OCI-M2 (cell line): ENCODE results near the gene BRMS1L.

Experiments
- DNase-seq: peaks from one replicate; lab custom pipeline; 2025; ENCODE audit not compliant: unreplicated experiment; lab: John Stamatoyannopoulos, UW

The BRMS1L gene

DNA sequence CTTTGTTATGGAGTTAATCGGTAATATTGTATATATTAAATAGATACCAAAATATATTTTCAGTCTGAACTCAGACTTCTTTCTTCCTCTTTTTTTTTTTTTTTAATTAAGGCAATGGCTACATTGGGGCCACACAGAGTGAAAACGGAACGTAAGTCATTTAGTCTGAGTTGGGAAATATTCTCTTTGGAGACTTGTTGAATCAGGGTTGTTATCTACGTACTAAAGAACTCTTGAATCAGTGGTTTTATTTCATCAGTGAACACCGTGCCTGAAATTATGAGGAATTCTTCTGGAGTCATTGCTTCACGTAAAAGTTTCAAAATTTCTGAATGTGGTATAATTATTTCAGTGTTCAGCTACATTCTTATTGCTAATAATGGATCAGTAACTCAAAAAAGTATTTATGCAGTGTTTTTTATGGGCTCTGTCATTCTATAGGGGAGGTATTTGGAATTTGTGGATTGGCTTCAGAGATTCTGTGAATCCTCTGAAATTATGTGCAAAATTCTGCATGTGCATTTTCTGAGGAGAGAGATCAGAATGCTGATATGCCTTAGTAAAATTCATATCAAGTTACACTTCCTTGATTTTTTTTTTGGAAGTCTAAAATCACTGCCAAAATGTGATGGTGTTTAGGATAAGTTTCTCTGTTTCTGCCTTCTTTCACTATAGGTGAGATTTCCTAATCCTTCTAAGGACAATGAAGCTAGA, 39.6 kb downstream of the BRMS1L start:
- DNase-seq, result no peak

DNA sequence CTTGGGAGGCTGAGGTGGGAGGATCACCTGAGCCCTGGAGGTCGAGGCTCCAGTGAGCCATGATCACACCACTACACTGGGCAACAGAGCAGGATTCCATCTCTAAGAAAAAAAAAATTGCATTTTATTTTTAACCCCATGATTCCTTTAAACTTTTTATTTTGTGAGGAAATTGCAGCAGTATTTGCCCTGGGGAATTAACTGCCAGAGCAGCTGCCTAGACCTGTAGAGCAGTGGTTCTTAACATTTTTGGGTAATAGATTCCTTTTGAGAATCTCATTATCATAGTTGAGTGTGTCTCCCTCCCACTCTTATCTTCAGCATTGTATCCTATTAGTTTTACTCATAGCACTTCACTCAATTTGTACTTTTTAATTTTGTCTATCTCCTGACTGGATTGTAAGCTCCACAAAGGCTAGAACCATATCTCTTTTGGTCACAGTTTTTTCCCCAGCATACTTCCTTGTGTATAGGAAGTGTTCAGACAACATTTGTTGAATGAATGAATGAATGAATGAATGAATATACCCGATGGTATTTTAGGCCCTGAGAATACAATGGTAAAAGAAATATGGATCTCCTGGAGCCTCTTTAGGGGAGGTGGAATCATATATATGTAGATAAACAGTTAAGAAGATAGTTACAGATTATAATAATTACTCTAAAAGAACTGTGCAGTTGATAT, 40.6 kb downstream of the BRMS1L start:
- DNase-seq, result no peak

- DNase-seq, result no peak
These were observed 41.1 kb downstream of the BRMS1L start for GRCh38 chr14:35867280-35867629.

DNA sequence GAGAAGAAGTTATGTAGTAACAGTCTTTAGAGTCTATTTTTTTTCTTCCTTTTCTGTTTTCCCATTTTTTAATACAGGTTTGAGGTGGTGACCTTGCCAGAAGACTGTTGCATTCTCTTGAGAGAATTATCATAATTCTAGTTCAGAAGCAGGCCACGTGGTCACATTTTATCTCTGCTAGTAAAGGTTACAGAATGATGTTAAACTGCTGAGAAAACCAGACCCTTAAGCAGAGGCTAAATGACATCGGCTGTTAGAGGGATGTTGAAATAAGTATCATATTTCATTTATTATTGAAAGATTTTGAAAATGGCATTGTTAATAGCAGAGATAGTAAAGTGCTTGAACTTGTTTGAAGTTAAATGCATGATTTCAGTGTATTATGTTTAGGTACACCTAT, 49.2 kb downstream of the BRMS1L start:
- DNase-seq, result no peak

DNA sequence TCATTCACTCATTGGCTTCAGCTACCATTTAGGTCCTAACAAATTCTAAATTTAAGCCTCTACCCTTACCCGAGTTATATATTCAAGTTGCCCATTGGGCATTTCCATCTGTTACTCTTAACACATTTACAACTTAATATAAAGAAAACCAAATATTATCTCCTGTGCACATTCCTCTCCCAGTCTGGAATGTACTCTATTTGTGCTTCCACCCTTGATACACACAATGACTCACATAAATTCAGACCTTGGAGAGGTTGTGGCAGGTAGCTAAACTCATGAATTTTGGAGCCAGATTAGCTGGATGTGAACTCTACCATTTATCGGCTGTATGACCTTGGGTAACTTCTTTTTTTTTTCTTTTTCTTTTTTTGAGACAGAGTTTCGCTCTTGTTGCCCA, 51.1 kb downstream of the BRMS1L start:
- no peak for DNase-seq

- DNase-seq, result no peak
These were observed 52.4 kb downstream of the BRMS1L start for GRCh38 chr14:35878272-35879150.

- DNase-seq, result no peak
These were observed 53.1 kb downstream of the BRMS1L start for GRCh38 chr14:35879151-35879648.

- no peak for DNase-seq
These were observed 53.6 kb downstream of the BRMS1L start for GRCh38 chr14:35879654-35880249.

GRCh38 chr14:35881280-35881679, 55.1 kb downstream of the BRMS1L start:
- no peak for DNase-seq

DNA sequence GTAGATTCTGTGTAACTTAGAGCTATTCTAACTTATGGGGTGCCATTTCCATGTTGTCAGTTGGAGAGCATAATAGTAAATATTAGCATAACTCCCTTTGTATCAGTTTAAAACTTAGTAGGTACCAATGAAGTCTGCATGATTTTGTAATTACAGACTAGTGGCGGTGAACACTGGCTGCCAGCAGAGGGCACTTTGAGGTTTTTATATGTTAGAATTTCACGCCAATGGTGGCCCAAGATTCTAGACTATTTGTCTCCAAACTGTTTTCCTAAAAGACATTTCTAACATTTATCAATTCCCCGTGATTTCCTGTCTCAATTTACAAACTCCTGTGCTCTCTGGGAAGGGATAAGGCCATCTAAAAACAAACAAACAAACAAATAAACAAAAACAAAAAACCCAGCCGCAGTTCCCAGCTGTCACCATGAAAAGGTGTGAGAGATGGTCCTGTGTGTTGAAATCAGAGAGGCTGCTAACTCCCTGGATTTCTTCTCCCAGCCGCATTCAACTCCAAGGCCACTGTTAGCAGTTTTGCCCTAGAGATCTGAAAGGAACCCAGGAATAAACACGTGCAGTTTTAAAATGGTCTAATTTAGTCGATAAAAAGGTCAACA, 57.6 kb downstream of the BRMS1L start:
- DNase-seq, result no peak

- DNase-seq, result no peak
These were observed 64.2 kb downstream of the BRMS1L start for GRCh38 chr14:35890308-35890707.

- no peak for DNase-seq
These were observed 69.1 kb downstream of the BRMS1L start for GRCh38 chr14:35895256-35895655.

DNA sequence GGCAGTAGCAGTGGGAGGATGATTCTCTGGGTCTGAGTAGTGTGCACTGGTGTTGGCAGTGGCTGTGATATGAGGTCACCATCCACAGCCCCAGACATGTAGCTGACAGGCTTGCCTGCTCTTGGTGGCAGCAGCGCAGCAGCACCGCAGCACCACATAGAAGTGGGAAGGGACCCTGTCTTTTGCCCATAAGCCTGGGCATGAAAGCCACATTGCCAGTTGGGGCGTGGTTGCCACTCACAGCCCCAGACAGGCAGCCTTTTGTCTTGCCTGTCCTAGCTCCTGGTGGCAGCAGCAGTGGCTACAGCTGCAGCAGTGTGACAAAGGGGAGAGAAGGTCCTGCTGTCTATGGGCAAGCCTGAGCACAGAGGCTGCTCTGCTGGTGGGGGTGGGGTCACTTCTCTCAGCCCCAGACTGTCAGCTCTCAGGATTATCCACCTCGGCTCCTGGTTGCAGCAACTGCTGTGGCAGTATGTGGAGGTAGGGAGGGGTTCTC, 71.5 kb downstream of the BRMS1L start:
- DNase-seq, result no peak

DNA sequence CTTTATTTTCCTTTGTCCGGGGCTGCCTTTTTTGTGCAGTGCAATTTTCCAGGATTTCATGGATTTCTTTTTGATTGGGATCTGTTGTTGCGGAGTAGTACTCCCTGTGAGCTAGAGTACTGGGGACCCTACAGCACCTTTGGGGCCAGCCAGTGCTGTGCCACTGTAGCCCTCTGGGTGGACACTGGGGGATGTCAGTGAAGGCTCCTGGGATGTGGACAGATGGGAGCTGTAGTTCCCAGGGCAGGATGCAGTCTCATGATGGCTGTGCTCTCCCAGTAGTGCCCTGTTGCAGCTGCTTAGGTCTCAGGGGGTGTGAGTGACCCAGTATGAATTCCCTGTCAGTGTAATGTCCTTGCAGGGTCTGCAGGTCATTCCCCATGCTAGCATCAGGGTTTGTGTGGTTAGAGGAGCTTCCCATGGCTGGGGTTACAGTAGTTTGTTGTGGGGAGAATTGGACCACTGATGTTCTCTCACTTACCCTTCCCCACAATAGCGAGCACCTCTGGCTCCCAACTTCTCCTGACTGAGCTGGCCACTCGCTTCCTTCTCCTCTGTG, 72.2 kb downstream of the BRMS1L start:
- DNase-seq, result no peak

DNA sequence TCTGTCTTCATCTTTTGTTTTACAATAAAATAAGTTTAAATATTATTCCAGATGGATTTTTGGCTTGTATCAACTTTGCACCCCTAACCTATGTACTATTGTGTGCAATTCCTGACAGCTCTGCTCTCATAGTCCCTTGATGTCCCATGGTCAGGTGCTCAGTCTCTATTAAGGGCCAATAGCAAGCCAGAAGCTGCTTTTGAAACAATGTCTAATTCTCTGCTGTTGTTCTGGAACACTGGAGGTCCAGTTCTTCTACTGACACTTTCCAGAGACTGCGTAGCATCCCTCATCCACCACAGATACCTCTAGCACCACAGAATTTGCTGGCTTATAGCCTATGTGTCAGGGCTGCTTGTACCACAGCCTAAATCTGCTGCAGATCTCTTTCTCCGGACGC, 74.6 kb downstream of the BRMS1L start:
- DNase-seq, result no peak

DNA sequence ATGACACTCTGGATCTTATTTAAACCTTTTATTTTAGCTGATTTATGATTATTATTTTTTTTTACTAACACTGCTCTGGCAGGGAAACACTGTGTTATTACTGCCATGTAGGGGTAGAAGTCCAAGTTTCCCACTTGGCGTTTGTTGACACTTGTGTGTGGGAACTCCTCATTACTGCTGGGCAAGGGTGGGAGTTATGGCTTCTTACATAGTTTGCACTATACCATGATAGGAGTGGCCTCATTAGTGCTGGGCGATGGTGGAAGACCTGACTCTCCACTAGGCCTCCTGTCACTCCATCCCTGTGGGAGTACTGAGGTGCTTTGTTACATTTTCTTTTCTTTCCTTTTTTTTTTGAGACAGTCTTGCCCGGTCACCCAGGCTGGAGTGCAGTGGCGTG, 83.5 kb downstream of the BRMS1L start:
- DNase-seq, result no peak

DNA sequence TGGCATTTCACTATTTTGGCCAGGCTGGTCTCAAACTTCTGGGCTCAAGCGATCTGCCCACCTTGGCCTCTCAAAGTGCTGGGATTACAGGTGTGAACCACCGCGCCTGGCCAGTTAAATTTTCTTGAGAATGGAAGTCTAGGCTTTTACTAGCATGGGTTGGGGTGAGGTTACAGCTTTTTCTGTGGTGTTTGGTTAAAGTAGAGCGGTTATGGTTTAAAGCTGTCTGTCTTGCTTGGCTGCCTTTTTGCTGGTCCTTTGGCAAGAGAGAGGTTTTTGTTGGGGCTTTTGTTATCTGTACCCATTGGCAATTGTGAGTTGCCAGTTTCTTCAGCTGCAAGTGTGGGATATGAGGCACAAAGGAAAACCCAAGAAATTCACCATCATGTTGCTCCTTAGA, 84.1 kb downstream of the BRMS1L start:
- no peak for DNase-seq

- no peak for DNase-seq
These were observed 85.0 kb downstream of the BRMS1L start for GRCh38 chr14:35911097-35911496.

DNA sequence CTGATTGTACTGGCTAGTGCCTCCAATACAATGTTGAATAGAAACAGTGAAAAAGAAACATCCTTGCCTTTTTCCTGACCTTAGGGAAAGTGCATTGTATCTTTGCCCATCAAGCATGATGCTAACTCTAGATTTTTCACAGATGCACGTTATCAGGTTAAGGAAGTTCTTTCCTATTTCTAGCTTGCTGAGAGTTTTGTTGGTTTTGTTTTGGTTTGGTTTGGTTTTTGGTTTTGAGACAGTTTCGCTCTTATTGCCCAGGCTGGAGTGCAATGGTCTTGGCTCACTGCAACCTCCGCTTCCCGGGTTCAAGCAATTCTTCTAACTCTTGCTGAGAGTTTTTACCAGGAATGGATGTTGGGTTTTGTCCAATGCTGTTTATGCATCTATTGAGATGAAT, 89.0 kb downstream of the BRMS1L start:
- DNase-seq, result no peak

GRCh38 chr14:35915775-35916174, 89.6 kb downstream of the BRMS1L start:
- DNase-seq, result no peak
